HepG2 (cell line): ENCODE measurements around the gene ZNF277.

Source experiments
- ATF3 ChIP-seq: sonication (generic); formaldehyde crosslinking; IDR thresholded peaks from 2 replicates; pipeline ENCODE4 v1.4.0; 2020; ENCODE audit warnings: missing genetic modification reagents
- CTCF ChIP-seq: sonication (generic); formaldehyde crosslinking; IDR thresholded peaks from 2 replicates; pipeline ENCODE4 v1.5.0; 2020; ENCODE audit warnings: mild to moderate bottlenecking, missing genetic modification reagents, moderate library complexity
- EZH2 ChIP-seq: conservative IDR thresholded peaks from 2 replicates; pipeline ENCODE4 v1.6.1; 2012; ENCODE audit warnings: mild to moderate bottlenecking, low read depth, low read length, moderate library complexity
- FOXK1 ChIP-seq: sonication (generic); formaldehyde crosslinking; IDR thresholded peaks from 2 replicates; pipeline ENCODE4 v1.4.0; 2020; ENCODE audit warnings: low read depth, missing genetic modification reagents, borderline replicate concordance
- NFKBIZ ChIP-seq: IDR thresholded peaks from 2 replicates; pipeline ENCODE4 v1.6.1; 2018; ENCODE audit warnings: missing genetic modification reagents, missing compliant biosample characterization
- PHF8 ChIP-seq: sonication (generic); formaldehyde crosslinking; IDR thresholded peaks from 2 replicates; pipeline ENCODE4 v1.5.0; 2020; ENCODE audit warnings: missing genetic modification reagents
- REST ChIP-seq, 2 experiments: IDR thresholded peaks; 2 replicates each; pipeline ENCODE4 v1.6.1; 2011 to 2012; ENCODE audit warnings: low read length in 2 of 2, borderline replicate concordance in 1 of 2, low read depth in 1 of 2, mild to moderate bottlenecking in 1 of 2, moderate library complexity in 1 of 2
- ZNF746 ChIP-seq: sonication (generic); formaldehyde crosslinking; IDR thresholded peaks from 2 replicates; pipeline ENCODE4 v1.8.0; 2022; ENCODE audit warnings: mild to moderate bottlenecking, missing genetic modification reagents

- TF ChIP-seq PHF8 (CRISPR knock-in tag) (no peak), EZH2 (no peak), ZNF746 (CRISPR knock-in tag) (no peak), ATF3 (CRISPR knock-in tag) (no peak), CTCF (CRISPR knock-in tag) (no peak), FOXK1 (CRISPR knock-in tag) (no peak), REST (IDR thresholded peaks at IDR 0.05; ENCODE audit: borderline replicate concordance in 1 of 2, low read depth in 1 of 2, low read length in 2 of 2) (no peak), NFKBIZ (CRISPR knock-in tag) (no peak)
Measured at GRCh38 chr7:112306903-112307302, 100.4 kb downstream of the ZNF277 start.
